Neural progenitor cell (in vitro differentiated cells): ENCODE data around the gene NR3C2. TPM values are rescaled to one million over a fixed set of nuclear protein-coding genes. Genes with fewer than 3 reads are reported as not detected.

Experiments
- DNase-seq: peaks from one replicate; pipeline ENCODE4 v3.0.0-alpha.2; 2016; ENCODE audit warnings: low spot score
- H2AFZ ChIP-seq: fragments of 200-600 bp; sonication (generic); replicated peaks from 2 replicates; pipeline ENCODE4 v1.6.1; 2016; ENCODE audit warnings: antibody characterized with exemption
- H3F3A ChIP-seq: fragments of 200-600 bp; sonication (generic); 2 replicates; pipeline ENCODE4 v1.6.1; 2016; ENCODE audit warnings: antibody characterized with exemption, low read depth
- H3K27ac ChIP-seq: fragments of 200-600 bp; sonication (generic); 2 replicates; pipeline ENCODE4 v1.5.1; 2016; ENCODE audit warnings: mild to moderate bottlenecking
- H3K27me3 ChIP-seq: fragments of 200-600 bp; sonication (generic); 2 replicates; pipeline ENCODE4 v1.6.1; 2016; ENCODE audit warnings: mild to moderate bottlenecking, moderate library complexity
- H3K36me3 ChIP-seq: fragments of 200-600 bp; sonication (generic); 2 replicates; pipeline ENCODE4 v1.5.1; 2016
- H3K4me1 ChIP-seq: fragments of 200-600 bp; sonication (generic); 2 replicates; pipeline ENCODE4 v1.6.1; 2016; ENCODE audit warnings: mixed run types
- H3K4me2 ChIP-seq: fragments of 200-600 bp; sonication (generic); 2 replicates; pipeline ENCODE4 v1.6.1; 2016
- H3K4me3 ChIP-seq: fragments of 200-600 bp; sonication (generic); 2 replicates; pipeline ENCODE4 v1.5.1; 2016
- H3K79me2 ChIP-seq: fragments of 200-600 bp; sonication (generic); 2 replicates; pipeline ENCODE4 v1.6.1; 2016; ENCODE audit warnings: low read depth
- H3K9ac ChIP-seq: fragments of 200-600 bp; sonication (generic); 2 replicates; pipeline ENCODE4 v1.6.1; 2016
- H3K9me3 ChIP-seq: fragments of 200-600 bp; sonication (generic); 2 replicates; pipeline ENCODE4 v1.5.1; 2016; ENCODE audit warnings: low read depth
- H4K20me1 ChIP-seq: fragments of 200-600 bp; sonication (generic); 2 replicates; pipeline ENCODE4 v1.6.1; 2016; ENCODE audit warnings: low read depth
- H3K27ac Mint-ChIP-seq: 3 replicates; pipeline ENCODE4 v1.8.0; 2021; ENCODE audit warnings: mixed read lengths
- H3K27me3 Mint-ChIP-seq: 2 replicates; pipeline ENCODE4 v1.8.0; 2022; ENCODE audit warnings: low read depth, mild to moderate bottlenecking, inconsistent platforms, moderate library complexity, mixed read lengths; ENCODE audit not compliant: insufficient read depth
- H3K36me3 Mint-ChIP-seq: 3 replicates; pipeline ENCODE4 v1.8.0; 2021; ENCODE audit warnings: mixed read lengths
- H3K4me1 Mint-ChIP-seq: 3 replicates; pipeline ENCODE4 v1.8.0; 2021; ENCODE audit warnings: mixed read lengths
- H3K4me3 Mint-ChIP-seq: 3 replicates; pipeline ENCODE4 v1.8.0; 2021; ENCODE audit warnings: mild to moderate bottlenecking, moderate library complexity, mixed read lengths
- H3K9me3 Mint-ChIP-seq: 3 replicates; pipeline ENCODE4 v1.8.0; 2020; ENCODE audit warnings: mixed read lengths
- EZH2 ChIP-seq: fragments of 200-600 bp; sonication (generic); IDR thresholded peaks from 2 replicates; pipeline ENCODE4 v1.6.1; 2017; ENCODE audit warnings: antibody characterized with exemption, mild to moderate bottlenecking, moderate library complexity
- EZH2phosphoT487 ChIP-seq: fragments of 200-600 bp; sonication (generic); IDR thresholded peaks from 2 replicates; pipeline ENCODE4 v1.6.1; 2017; ENCODE audit warnings: antibody characterized with exemption
- total RNA-seq: library from RNA; depleted of rRNA; stranded (reverse); fragments of >200 nt; gene quantifications from 2 replicates; pipeline ENCODE4 v1.2.3, GENCODE V29; 2015; ENCODE audit warnings: low replicate concordance
- TF ChIP-seq, protein P1 (sequence below): fragments of 200-600 bp; sonication (generic); IDR thresholded peaks from 2 replicates; pipeline ENCODE4 v1.5.1; 2017; ENCODE audit warnings: antibody characterized with exemption, mild to moderate bottlenecking

NR3C2 gene
- total RNA-seq, 1 donor from 2014 or later = 0.73 TPM

DNA sequence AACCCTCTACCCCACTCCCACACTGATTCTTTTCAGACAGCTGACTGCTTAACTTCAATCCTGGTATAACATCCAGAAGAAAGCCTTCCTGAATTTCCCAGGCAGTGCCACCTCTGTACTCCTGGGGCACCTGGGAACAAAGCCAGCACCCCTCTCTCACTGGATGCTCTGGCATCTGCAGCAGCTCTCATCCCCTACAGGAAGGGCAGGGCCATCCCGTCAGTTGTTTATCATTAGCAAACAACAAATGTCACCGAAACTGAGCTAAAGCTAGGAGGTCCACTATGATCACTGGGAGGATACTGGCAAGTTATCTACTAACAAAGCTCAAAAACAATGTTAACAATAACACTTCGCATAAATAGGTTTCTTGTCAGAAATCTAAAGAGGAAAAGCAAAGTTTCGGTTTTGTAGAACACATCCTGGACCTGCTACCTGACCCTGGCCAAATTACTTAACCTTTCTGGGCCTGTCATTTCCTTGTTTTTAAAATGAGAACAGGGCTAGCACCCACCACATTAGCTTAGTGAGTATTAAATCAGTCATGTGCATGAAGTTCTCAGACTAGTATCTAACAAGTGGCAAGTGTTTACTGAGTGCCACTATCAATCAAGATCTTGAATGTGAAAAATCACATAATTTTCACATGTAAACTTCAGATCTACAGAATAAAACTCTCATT, 86.6 kb downstream of the NR3C2 start:
- H4K20me1 ChIP-seq = no peaks in the 10 kb centered on the region
- no peak overlapping the region for H3K4me3 ChIP-seq
- H3K9ac ChIP-seq = no peak overlapping the region
- TF ChIP-seq, protein P1, sequence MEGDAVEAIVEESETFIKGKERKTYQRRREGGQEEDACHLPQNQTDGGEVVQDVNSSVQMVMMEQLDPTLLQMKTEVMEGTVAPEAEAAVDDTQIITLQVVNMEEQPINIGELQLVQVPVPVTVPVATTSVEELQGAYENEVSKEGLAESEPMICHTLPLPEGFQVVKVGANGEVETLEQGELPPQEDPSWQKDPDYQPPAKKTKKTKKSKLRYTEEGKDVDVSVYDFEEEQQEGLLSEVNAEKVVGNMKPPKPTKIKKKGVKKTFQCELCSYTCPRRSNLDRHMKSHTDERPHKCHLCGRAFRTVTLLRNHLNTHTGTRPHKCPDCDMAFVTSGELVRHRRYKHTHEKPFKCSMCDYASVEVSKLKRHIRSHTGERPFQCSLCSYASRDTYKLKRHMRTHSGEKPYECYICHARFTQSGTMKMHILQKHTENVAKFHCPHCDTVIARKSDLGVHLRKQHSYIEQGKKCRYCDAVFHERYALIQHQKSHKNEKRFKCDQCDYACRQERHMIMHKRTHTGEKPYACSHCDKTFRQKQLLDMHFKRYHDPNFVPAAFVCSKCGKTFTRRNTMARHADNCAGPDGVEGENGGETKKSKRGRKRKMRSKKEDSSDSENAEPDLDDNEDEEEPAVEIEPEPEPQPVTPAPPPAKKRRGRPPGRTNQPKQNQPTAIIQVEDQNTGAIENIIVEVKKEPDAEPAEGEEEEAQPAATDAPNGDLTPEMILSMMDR = no peak
- no peak for TF ChIP-seq EZH2phosphoT487
- no peak for TF ChIP-seq EZH2
- no peaks in the 10 kb centered on the region for H3K4me1 Mint-ChIP-seq
- no peaks in the 10 kb centered on the region for H3K4me1 ChIP-seq
- H3K36me3 Mint-ChIP-seq = no peaks in the 10 kb centered on the region
- H3K27ac Mint-ChIP-seq = no peak overlapping the region
- no peaks in the 10 kb centered on the region for H3K9me3 ChIP-seq
- no peak overlapping the region for H3K27ac ChIP-seq
- H3K4me2 ChIP-seq = no peak overlapping the region
- no peaks in the 10 kb centered on the region for H3F3A ChIP-seq
- H3K79me2 ChIP-seq = no peaks in the 10 kb centered on the region
- no peaks in the 10 kb centered on the region for H3K36me3 ChIP-seq
- no peak for DNase-seq
- H3K27me3 ChIP-seq = no peaks in the 10 kb centered on the region
- H3K4me3 Mint-ChIP-seq = no peak overlapping the region
- no peak overlapping the region for H2AFZ ChIP-seq
- H3K27me3 Mint-ChIP-seq = peaks cover 4% of the 10 kb centered on the region
- H3K9me3 Mint-ChIP-seq = no peaks in the 10 kb centered on the region

GRCh38 chr4:148354186-148354585, 88.0 kb downstream of the NR3C2 start:
- no peaks in the 10 kb centered on the region for H3K9me3 ChIP-seq
- Mint-ChIP-seq H3K36me3 (no peaks in the 10 kb centered on the region), H3K4me3 (no peak overlapping the region), H3K9me3 (no peaks in the 10 kb centered on the region), H3K27me3 (peaks cover 5% of the 10 kb centered on the region), H3K4me1 (no peaks in the 10 kb centered on the region), H3K27ac (no peak overlapping the region)
- no peaks in the 10 kb centered on the region for H3K79me2 ChIP-seq
- no peaks in the 10 kb centered on the region for H3K36me3 ChIP-seq
- no peak overlapping the region for H3K4me3 ChIP-seq
- no peak overlapping the region for H3K9ac ChIP-seq
- no peak overlapping the region for H3K27ac ChIP-seq
- no peak overlapping the region for H2AFZ ChIP-seq
- TF ChIP-seq EZH2phosphoT487 = no peak
- TF ChIP-seq, protein P1 = no peak
- TF ChIP-seq EZH2 = no peak
- no peaks in the 10 kb centered on the region for H4K20me1 ChIP-seq
- no peak overlapping the region for H3K4me2 ChIP-seq
- H3F3A ChIP-seq = no peaks in the 10 kb centered on the region
- H3K27me3 ChIP-seq = no peaks in the 10 kb centered on the region
- no peaks in the 10 kb centered on the region for H3K4me1 ChIP-seq
- DNase-seq = no peak

- no peak for TF ChIP-seq EZH2
- TF ChIP-seq, protein P1 = no peak
- no peak for TF ChIP-seq EZH2phosphoT487
- Histone ChIP-seq H4K20me1 (no peaks in the 10 kb centered on the region), H3K27me3 (no peaks in the 10 kb centered on the region), H3K9ac (no peak overlapping the region), H3K4me2 (no peak overlapping the region), H3F3A (no peaks in the 10 kb centered on the region), H3K36me3 (no peaks in the 10 kb centered on the region), H2AFZ (no peak overlapping the region), H3K9me3 (no peaks in the 10 kb centered on the region), H3K4me3 (no peak overlapping the region), H3K27ac (no peak overlapping the region), H3K79me2 (no peaks in the 10 kb centered on the region), H3K4me1 (no peaks in the 10 kb centered on the region)
- no peak for DNase-seq
- Mint-ChIP-seq H3K27ac (no peak overlapping the region), H3K27me3 (peaks cover 5% of the 10 kb centered on the region), H3K4me3 (no peak overlapping the region), H3K9me3 (no peaks in the 10 kb centered on the region), H3K36me3 (no peaks in the 10 kb centered on the region), H3K4me1 (no peaks in the 10 kb centered on the region)
Observed at GRCh38 chr4:148353571-148353970, 88.6 kb downstream of the NR3C2 start.
